Endothelial cell (in vitro differentiated cells): ENCODE data around the gene GREB1L. TPM values are rescaled to one million over a fixed set of nuclear protein-coding genes. Genes with fewer than 3 reads are reported as not detected.

Experiments used
- DNase-seq: peaks from one replicate; pipeline ENCODE4 v3.0.0; 2021; ENCODE audit warnings: low spot score
- H3K27ac Mint-ChIP-seq: one replicate; pipeline ENCODE4 v1.8.0; 2021; ENCODE audit warnings: mixed read lengths, inconsistent platforms; ENCODE audit not compliant: unreplicated experiment
- H3K27me3 Mint-ChIP-seq: one replicate; pipeline ENCODE4 v1.8.0; 2021; ENCODE audit warnings: mild to moderate bottlenecking, moderate library complexity, mixed read lengths, inconsistent platforms; ENCODE audit not compliant: unreplicated experiment
- H3K36me3 Mint-ChIP-seq: one replicate; pipeline ENCODE4 v1.8.0; 2021; ENCODE audit warnings: mild to moderate bottlenecking, low read depth, mixed read lengths, inconsistent platforms; ENCODE audit not compliant: unreplicated experiment
- H3K4me1 Mint-ChIP-seq: one replicate; pipeline ENCODE4 v1.8.0; 2021; ENCODE audit warnings: mild to moderate bottlenecking, mixed read lengths, inconsistent platforms; ENCODE audit not compliant: unreplicated experiment
- H3K4me3 Mint-ChIP-seq: one replicate; pipeline ENCODE4 v1.8.0; 2021; ENCODE audit warnings: mild to moderate bottlenecking, mixed read lengths, inconsistent platforms; ENCODE audit not compliant: unreplicated experiment
- H3K9me3 Mint-ChIP-seq: one replicate; pipeline ENCODE4 v1.8.0; 2021; ENCODE audit warnings: mixed read lengths, inconsistent platforms; ENCODE audit not compliant: unreplicated experiment
- total RNA-seq: library from RNA; stranded (reverse); fragmentation: NEBNext Ultra II Directional; extraction: Animal tissue kit (Norgen Biotek cat#: 25700); gene quantifications from one replicate; pipeline ENCODE4 v1.2.1, GENCODE V29; 2021; ENCODE audit not compliant: unreplicated experiment
- TF ChIP-seq, protein P1 (sequence below): fragments of 200-600 bp; sonication (generic); IDR thresholded peaks from one replicate; pipeline ENCODE4 v1.5.0; 2021; ENCODE audit warnings: antibody characterized with exemption; ENCODE audit not compliant: unreplicated experiment

The GREB1L gene
- total RNA-seq, 1 donor from 2014 or later: 105 TPM

DNA sequence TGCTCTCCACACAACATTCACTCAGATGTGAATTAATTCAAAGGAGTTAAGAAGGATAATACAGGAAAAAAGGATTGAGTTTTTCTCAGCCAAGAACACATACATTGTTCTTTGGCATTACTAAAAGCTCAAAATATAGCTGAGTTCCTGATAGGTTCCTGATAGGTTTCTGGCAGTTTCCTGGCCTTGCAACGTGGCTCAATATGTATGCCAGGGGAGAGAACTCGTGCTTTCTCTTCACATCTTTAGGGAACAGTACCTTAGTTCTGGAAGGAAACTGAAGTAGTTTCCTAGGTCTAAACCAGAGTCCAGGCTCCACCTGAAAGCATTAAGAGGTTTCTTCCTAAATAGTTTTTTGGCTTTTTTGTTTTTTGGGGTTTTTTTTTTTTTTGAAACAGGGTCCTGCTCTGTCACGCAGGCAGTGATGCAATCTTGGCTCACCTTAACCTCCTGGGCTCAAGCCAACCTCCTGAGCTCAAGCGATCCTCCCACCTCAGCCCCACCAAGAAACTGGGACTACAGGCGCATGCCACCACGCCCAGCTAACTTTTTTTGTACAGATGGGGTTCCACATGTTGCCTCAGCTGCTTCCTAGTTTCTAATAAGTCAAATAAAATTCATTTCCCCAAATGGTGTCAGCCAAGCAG, 315.7 kb downstream of the GREB1L start:
- TF ChIP-seq, protein P1, sequence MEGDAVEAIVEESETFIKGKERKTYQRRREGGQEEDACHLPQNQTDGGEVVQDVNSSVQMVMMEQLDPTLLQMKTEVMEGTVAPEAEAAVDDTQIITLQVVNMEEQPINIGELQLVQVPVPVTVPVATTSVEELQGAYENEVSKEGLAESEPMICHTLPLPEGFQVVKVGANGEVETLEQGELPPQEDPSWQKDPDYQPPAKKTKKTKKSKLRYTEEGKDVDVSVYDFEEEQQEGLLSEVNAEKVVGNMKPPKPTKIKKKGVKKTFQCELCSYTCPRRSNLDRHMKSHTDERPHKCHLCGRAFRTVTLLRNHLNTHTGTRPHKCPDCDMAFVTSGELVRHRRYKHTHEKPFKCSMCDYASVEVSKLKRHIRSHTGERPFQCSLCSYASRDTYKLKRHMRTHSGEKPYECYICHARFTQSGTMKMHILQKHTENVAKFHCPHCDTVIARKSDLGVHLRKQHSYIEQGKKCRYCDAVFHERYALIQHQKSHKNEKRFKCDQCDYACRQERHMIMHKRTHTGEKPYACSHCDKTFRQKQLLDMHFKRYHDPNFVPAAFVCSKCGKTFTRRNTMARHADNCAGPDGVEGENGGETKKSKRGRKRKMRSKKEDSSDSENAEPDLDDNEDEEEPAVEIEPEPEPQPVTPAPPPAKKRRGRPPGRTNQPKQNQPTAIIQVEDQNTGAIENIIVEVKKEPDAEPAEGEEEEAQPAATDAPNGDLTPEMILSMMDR: no peak
- H3K36me3 Mint-ChIP-seq: peaks cover 14% of the 10 kb centered on the region
- H3K27ac Mint-ChIP-seq: no peak overlapping the region
- no peaks in the 10 kb centered on the region for H3K27me3 Mint-ChIP-seq
- H3K9me3 Mint-ChIP-seq: no peaks in the 10 kb centered on the region
- no peak overlapping the region for H3K4me3 Mint-ChIP-seq
- H3K4me1 Mint-ChIP-seq: no peaks in the 10 kb centered on the region
- DNase-seq: no peak

- no peak for DNase-seq
- H3K36me3 Mint-ChIP-seq: peaks cover 20% of the 10 kb centered on the region
- peaks cover 1% of the 10 kb centered on the region for H3K27me3 Mint-ChIP-seq
- TF ChIP-seq, protein P1: no peak
- no peak overlapping the region for H3K4me3 Mint-ChIP-seq
- H3K4me1 Mint-ChIP-seq: no peaks in the 10 kb centered on the region
- H3K9me3 Mint-ChIP-seq: no peaks in the 10 kb centered on the region
- no peak overlapping the region for H3K27ac Mint-ChIP-seq
Observed at GRCh38 chr18:21559195-21559594, 317.2 kb downstream of the GREB1L start.

DNA sequence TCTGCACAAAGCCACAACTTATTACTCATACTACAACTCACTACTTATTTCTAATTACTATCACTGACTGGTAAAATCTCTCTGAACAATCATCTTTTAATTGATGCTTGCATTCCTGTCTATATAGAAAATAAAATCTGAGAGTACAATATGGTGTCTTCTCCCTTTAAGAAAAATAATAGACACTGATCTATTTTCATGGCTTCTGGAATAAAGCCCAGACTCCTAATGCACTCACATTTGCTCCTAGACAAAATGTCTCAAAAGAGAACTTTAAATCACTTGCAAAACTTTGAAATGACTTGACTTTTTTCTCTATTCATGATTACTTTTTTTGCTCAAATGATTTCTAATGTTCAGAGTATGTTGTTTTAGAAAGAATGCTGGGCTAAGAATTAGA, 329.7 kb downstream of the GREB1L start:
- Mint-ChIP-seq H3K27me3 (no peaks in the 10 kb centered on the region), H3K4me1 (no peaks in the 10 kb centered on the region), H3K36me3 (peaks cover 52% of the 10 kb centered on the region), H3K9me3 (no peaks in the 10 kb centered on the region), H3K4me3 (no peak overlapping the region), H3K27ac (no peak overlapping the region)
- TF ChIP-seq, protein P1: no peak
- no peak for DNase-seq

Other genes starting within 250 kb of the GREB1L start
- 62.2 TPM for gene ROCK1, start 130.4 kb upstream of the GREB1L start, total RNA-seq